ENCODE results near the gene ANKAR.
"Not testable (repeated sequence)": the region's sequence is repeated elsewhere in the genome, so short reads cannot be mapped to it uniquely, and the experiment has no call there.

ANKAR gene

DNA sequence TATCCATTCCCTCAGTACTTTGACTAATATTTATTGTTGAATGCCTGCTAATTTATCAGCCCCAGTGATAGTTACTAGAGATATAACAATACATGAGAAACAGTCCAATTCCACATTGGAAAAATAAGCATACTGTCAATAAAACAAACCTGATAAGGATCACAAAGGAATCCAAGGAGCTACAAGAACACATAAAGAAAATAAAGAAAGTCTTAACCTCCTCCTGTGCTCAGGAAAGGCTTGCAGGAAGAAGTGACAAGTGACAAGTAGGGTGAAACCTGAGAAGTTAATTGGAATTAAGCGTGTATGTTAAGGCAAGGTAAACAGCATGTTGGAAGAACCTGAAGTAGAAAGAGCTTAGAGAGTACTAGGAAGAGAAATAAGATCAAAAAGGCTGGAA lies 33.5 kb upstream of the ANKAR start:
- H3K4me3 ChIP-seq (ENCODE audit: low read length): no peak overlapping the region
- peaks cover 6% of the 10 kb centered on the region for H3K4me1 ChIP-seq (ENCODE audit: control insufficient read depth, low read depth, low read length)
- no peaks in the 10 kb centered on the region for H3K36me3 ChIP-seq (ENCODE audit: control insufficient read depth, low read depth, low read length)
- H3K27me3 ChIP-seq (ENCODE audit: control insufficient read depth, insufficient read depth, low read length): no peaks in the 10 kb centered on the region
- no peak overlapping the region for H3K9ac ChIP-seq (ENCODE audit: low read length)
- H3K9me3 ChIP-seq (ENCODE audit: control insufficient read depth, low read depth, low read length): no peaks in the 10 kb centered on the region
- no peak overlapping the region for H3K27ac ChIP-seq (ENCODE audit: low read length)

DNA sequence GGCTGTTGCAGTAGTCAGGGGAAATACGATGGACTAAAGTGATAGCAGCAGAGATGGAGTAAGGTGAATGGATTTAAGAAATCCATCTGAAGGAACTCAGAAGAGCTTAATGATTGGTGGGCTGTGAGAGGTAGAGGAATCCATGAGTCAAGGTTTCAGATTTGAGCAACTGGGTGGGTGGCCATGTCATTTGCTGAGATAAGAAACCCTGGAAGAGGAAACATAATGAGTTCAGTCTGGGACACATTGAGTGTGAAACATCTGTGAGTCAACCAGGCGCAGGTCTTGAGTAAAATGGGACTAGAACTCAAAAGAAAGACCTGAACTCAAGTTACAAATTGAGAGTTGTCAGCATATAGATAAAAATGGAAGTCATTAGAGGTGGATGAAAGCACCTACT lies 32.9 kb upstream of the ANKAR start:
- Histone ChIP-seq H3K4me3 (ENCODE audit: low read length) (no peak overlapping the region), H3K27me3 (ENCODE audit: control insufficient read depth, insufficient read depth, low read length) (no peaks in the 10 kb centered on the region), H3K4me1 (ENCODE audit: control insufficient read depth, low read depth, low read length) (peaks cover 6% of the 10 kb centered on the region), H3K36me3 (ENCODE audit: control insufficient read depth, low read depth, low read length) (no peaks in the 10 kb centered on the region), H3K27ac (ENCODE audit: low read length) (no peak overlapping the region), H3K9me3 (ENCODE audit: control insufficient read depth, low read depth, low read length) (no peaks in the 10 kb centered on the region), H3K9ac (ENCODE audit: low read length) (no peak overlapping the region)

DNA sequence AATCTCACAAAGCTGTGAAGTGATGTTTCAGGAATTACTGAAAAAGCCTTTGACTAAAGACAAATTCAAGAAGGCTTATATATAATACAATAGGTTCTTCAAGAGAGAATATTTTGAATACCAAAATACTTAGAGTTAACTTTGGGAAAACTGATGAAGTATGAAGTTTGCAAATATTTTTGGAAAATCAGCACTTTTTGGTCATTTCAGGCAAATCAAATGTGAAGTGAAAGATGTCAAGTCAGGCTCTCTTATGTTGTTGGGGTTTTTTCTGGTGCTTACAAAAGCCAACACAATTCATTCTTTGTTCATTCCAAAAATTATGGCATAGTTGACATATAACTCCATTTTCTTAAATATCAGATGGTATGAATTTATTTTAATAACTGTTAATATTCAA lies 27.9 kb upstream of the ANKAR start:
- Histone ChIP-seq H3K27me3 (ENCODE audit: control insufficient read depth, insufficient read depth, low read length) (no peaks in the 10 kb centered on the region), H3K36me3 (ENCODE audit: control insufficient read depth, low read depth, low read length) (no peaks in the 10 kb centered on the region), H3K4me3 (ENCODE audit: low read length) (no peak overlapping the region), H3K27ac (ENCODE audit: low read length) (no peak overlapping the region), H3K9me3 (ENCODE audit: control insufficient read depth, low read depth, low read length) (no peaks in the 10 kb centered on the region), H3K4me1 (ENCODE audit: control insufficient read depth, low read depth, low read length) (no peaks in the 10 kb centered on the region), H3K9ac (ENCODE audit: low read length) (no peak overlapping the region)

DNA sequence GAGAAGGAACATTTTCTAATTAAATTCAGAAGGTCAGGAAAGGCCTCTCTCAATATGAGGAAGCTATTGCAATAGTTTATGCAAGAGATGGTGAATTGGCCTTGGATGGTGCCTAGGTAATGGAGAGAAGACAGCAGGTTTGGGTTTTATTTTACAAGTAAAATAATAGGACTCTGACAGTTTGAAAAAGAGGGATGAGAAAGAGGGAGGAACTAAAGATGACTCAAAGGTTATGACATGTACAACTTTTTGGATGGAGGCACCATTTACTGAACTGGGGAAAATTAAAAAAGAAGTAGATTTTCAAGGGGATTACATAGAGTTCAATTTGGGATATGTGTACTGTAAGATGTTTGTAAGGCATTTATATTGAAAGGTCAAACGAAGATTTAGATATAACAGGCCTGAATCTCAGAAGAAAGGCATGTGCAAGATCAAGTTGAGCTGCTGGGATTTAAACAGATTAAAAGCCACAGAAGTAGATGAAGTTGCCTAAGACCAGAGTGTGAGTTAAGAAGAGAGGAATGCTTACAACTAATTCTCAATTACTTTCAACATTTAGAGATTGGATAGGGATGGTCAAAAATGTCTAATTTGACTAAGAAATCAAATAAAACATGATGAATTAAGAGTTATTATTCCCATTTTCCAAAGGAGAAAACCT lies 25.5 kb upstream of the ANKAR start:
- Histone ChIP-seq H3K27ac (ENCODE audit: low read length) (no peak overlapping the region), H3K9me3 (ENCODE audit: control insufficient read depth, low read depth, low read length) (peaks cover 3% of the 10 kb centered on the region)

DNA sequence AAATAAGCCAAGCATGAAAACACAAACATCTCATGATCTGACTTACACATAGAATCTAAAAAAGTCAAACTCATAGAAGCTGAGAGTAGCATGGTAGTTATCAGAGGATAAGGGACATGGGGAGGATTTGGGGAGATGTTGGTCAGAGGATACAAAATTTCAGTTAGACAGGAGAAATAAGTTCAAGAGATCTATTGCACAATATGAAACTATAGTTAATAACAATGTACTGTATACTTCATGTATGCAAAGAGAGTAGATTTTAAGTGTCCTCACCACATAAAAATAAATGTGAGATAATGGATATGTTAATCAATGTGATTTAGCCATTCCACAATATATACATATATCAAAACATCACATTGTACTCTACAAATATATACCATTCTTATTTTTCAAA lies 23.2 kb upstream of the ANKAR start:
- no peaks in the 10 kb centered on the region for H3K27me3 ChIP-seq (ENCODE audit: control insufficient read depth, insufficient read depth, low read length)
- H3K27ac ChIP-seq (ENCODE audit: low read length): no peak overlapping the region
- no peak overlapping the region for H3K9ac ChIP-seq (ENCODE audit: low read length)
- peaks cover 3% of the 10 kb centered on the region for H3K9me3 ChIP-seq (ENCODE audit: control insufficient read depth, low read depth, low read length)
- H3K4me3 ChIP-seq (ENCODE audit: low read length): no peak overlapping the region
- H3K36me3 ChIP-seq (ENCODE audit: control insufficient read depth, low read depth, low read length): no peaks in the 10 kb centered on the region
- H3K4me1 ChIP-seq (ENCODE audit: control insufficient read depth, low read depth, low read length): no peaks in the 10 kb centered on the region

More for the DNA sequence above, 25.5 kb upstream of the ANKAR start:
- Histone ChIP-seq H3K9ac (ENCODE audit: low read length) (no peak overlapping the region), H3K4me1 (ENCODE audit: control insufficient read depth, low read depth, low read length) (no peaks in the 10 kb centered on the region), H3K4me3 (ENCODE audit: low read length) (no peak overlapping the region), H3K36me3 (ENCODE audit: control insufficient read depth, low read depth, low read length) (no peaks in the 10 kb centered on the region), H3K27me3 (ENCODE audit: control insufficient read depth, insufficient read depth, low read length) (no peaks in the 10 kb centered on the region)

DNA sequence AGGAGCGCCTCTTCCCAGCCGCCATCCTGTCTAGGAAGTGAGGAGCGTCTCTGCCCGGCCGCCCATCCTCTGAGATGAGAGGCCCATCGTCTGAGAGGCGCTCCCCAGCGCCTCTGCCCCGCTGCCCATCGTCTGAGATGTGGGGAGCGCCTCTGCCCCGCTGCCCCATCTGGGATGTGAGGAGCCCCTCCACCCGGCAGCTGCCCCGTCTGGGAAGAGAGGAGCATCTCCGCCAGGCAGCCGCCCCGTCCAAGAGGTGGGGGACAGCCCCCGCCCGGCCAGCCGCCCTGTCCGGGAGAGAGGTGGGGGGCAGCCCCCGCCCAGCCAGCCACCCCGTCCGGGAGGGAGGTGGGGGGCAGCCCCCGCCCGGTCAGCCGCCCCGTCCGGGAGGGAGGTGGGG lies 21.0 kb upstream of the ANKAR start:
- H3K9me3 ChIP-seq (ENCODE audit: control insufficient read depth, low read depth, low read length); H3K27me3 ChIP-seq (ENCODE audit: control insufficient read depth, insufficient read depth, low read length); H3K4me3 ChIP-seq (ENCODE audit: low read length); H3K4me1 ChIP-seq (ENCODE audit: control insufficient read depth, low read depth, low read length); H3K36me3 ChIP-seq (ENCODE audit: control insufficient read depth, low read depth, low read length); H3K27ac ChIP-seq (ENCODE audit: low read length); H3K9ac ChIP-seq (ENCODE audit: low read length): not testable (repeated sequence)

DNA sequence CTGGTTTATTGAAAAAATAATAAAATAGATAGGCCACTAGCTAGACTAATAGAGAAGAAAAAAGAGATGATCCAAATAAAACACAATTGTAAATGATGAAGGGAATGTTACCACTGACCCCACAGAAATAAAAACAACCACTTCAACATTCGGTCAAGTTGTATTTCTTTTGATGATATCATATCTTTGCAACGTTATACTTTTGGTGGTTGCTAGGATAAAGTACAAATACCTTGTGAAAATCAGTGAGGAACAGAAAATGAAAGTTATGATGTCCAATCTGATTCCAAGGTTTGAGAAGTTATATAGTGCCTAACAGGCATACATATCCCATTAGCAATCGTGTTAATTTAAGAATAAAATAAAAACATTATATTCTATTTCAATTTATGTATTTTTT lies 19.8 kb upstream of the ANKAR start:
- no peak overlapping the region for H3K27ac ChIP-seq (ENCODE audit: low read length)
- no peaks in the 10 kb centered on the region for H3K4me1 ChIP-seq (ENCODE audit: control insufficient read depth, low read depth, low read length)
- no peak overlapping the region for H3K9ac ChIP-seq (ENCODE audit: low read length)
- H3K27me3 ChIP-seq (ENCODE audit: control insufficient read depth, insufficient read depth, low read length): no peaks in the 10 kb centered on the region
- no peak overlapping the region for H3K4me3 ChIP-seq (ENCODE audit: low read length)
- no peaks in the 10 kb centered on the region for H3K36me3 ChIP-seq (ENCODE audit: control insufficient read depth, low read depth, low read length)
- peaks cover 3% of the 10 kb centered on the region for H3K9me3 ChIP-seq (ENCODE audit: control insufficient read depth, low read depth, low read length)

DNA sequence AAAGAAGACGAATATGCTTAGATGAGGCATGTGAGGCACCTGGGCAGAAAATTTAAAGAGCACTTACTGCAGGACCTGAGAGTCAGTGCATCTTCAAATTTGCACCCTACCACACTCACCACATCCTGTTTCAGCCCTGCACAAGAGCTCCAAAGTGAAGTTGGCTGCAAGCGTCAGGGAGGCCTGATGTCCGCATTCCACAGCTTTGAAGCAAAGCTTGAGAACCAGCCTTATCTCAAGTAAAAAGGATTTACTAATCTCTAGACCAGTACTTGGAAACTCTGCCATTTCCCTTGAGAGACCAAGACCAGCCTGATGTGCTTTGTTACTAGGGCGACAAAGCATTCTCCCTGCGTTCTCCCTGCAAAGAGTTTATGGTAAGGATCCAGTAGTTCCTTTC lies 16.6 kb upstream of the ANKAR start:
- Histone ChIP-seq H3K27ac (ENCODE audit: low read length) (no peak overlapping the region), H3K27me3 (ENCODE audit: control insufficient read depth, insufficient read depth, low read length) (no peaks in the 10 kb centered on the region), H3K4me3 (ENCODE audit: low read length) (no peak overlapping the region), H3K9me3 (ENCODE audit: control insufficient read depth, low read depth, low read length) (no peaks in the 10 kb centered on the region), H3K36me3 (ENCODE audit: control insufficient read depth, low read depth, low read length) (no peaks in the 10 kb centered on the region), H3K9ac (ENCODE audit: low read length) (no peak overlapping the region), H3K4me1 (ENCODE audit: control insufficient read depth, low read depth, low read length) (no peaks in the 10 kb centered on the region)

DNA sequence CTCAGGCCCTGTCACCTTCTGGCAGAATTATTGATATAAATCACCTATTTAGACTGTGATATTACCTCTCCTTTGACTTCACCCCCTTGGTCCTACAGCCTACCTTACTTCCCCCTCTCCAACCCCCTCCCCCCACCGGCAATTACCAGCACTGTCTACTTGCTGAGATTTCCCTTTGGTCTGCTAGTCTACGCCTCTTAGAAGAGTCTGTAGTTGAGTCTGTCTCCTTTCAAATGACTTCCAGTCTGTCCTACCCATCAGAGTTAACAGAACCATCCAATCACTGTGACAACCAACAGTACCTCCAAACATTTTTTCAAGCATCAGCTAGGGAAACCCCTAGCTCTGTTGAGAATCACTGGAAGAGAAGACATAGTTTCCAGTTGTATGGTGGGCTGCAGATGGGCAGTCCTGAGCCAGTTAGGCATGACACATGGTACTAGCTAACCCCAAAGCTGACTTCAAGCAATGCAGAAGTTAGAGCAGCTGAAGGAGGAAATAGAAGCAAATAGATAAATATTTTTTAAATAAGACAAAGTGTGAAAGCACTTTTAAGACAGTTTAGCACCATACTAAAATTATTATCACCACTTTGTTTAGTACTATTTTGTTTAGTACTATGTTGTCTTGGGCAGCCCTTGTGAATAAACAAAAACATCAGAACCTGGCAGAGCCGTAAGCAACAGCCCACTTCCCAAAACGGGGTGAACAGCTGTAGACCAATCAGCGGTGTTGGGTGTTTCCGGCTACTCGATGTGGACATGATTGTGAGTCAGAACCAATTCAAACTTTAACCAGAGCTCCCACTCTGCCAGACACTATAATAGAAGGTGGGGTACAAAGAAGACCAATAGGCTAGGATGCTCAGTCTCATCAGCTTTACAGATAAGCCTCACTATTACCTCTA lies 15.9 kb upstream of the ANKAR start:
- no peak overlapping the region for H3K4me3 ChIP-seq (ENCODE audit: low read length)
- H3K36me3 ChIP-seq (ENCODE audit: control insufficient read depth, low read depth, low read length): no peaks in the 10 kb centered on the region
- H3K9me3 ChIP-seq (ENCODE audit: control insufficient read depth, low read depth, low read length): no peaks in the 10 kb centered on the region
- H3K27me3 ChIP-seq (ENCODE audit: control insufficient read depth, insufficient read depth, low read length): no peaks in the 10 kb centered on the region
- no peaks in the 10 kb centered on the region for H3K4me1 ChIP-seq (ENCODE audit: control insufficient read depth, low read depth, low read length)
- no peak overlapping the region for H3K9ac ChIP-seq (ENCODE audit: low read length)
- no peak overlapping the region for H3K27ac ChIP-seq (ENCODE audit: low read length)

DNA sequence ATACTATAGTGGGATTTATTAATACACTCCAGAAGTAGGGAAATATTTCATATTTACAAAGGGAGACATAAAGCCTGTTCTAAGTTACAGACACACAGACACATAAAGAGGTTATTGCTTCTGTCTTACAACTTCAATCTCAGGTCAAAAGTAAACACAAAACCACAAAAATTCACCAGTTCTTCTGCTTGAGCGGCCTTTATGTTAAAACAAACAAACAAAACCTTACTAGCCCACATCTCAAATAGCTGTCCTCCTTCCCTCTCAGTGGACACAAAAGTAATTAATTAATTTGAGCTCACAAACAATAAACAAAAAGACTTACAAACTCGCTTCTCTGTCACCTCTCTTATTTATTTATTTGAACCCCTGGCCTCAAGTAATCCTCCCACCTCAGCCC lies 14.7 kb upstream of the ANKAR start:
- H3K36me3 ChIP-seq (ENCODE audit: control insufficient read depth, low read depth, low read length): no peaks in the 10 kb centered on the region
- no peaks in the 10 kb centered on the region for H3K27me3 ChIP-seq (ENCODE audit: control insufficient read depth, insufficient read depth, low read length)
- H3K9me3 ChIP-seq (ENCODE audit: control insufficient read depth, low read depth, low read length): no peaks in the 10 kb centered on the region
- no peak overlapping the region for H3K9ac ChIP-seq (ENCODE audit: low read length)
- no peak overlapping the region for H3K27ac ChIP-seq (ENCODE audit: low read length)
- H3K4me3 ChIP-seq (ENCODE audit: low read length): no peak overlapping the region
- no peaks in the 10 kb centered on the region for H3K4me1 ChIP-seq (ENCODE audit: control insufficient read depth, low read depth, low read length)

DNA sequence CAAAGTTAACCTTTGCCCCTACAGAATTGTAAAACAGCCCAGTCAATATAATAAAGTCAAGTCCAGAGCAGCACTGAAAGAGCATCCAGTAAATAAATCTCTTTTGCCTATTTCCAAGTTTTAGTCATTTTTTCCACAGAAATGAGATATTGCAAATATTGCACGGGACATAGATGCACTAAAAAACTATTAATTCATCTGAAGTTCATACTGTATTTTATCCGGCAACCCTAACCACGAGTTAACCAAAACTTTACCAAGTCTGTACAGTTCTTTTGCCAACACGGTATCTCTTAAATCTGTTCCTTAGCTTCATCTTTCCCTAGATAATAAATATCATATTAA lies 13.7 kb upstream of the ANKAR start:
- Histone ChIP-seq H3K27me3 (ENCODE audit: control insufficient read depth, insufficient read depth, low read length) (no peaks in the 10 kb centered on the region), H3K27ac (ENCODE audit: low read length) (no peak overlapping the region), H3K36me3 (ENCODE audit: control insufficient read depth, low read depth, low read length) (no peaks in the 10 kb centered on the region), H3K9ac (ENCODE audit: low read length) (no peak overlapping the region), H3K4me1 (ENCODE audit: control insufficient read depth, low read depth, low read length) (no peaks in the 10 kb centered on the region), H3K4me3 (ENCODE audit: low read length) (no peak overlapping the region), H3K9me3 (ENCODE audit: control insufficient read depth, low read depth, low read length) (no peaks in the 10 kb centered on the region)
